Psoas muscle (tissue), 8 donors: Measurements from ENCODE around the gene QDPR. TPM values are rescaled to one million over a fixed set of nuclear protein-coding genes. Genes with fewer than 3 reads are reported as not detected.
"Not testable (repeated sequence)": the region's sequence is repeated elsewhere in the genome, so short reads cannot be mapped to it uniquely, and the experiment has no call there.

Experiments
- ATAC-seq, 4 donors: fragments of 200-7000 bp; cut with Tn5 transposase; one replicate each; pipeline ENCODE4 v1.9.1; 2020; ENCODE audit warnings: moderate library complexity in 3 of 4, mild to moderate bottlenecking in 2 of 4
- DNase-seq, 2 donors: peaks; one replicate each; pipeline ENCODE4 v3.0.0-alpha.2; 2020
- H3K27ac ChIP-seq: fragments of 200-600 bp; one replicate; pipeline ENCODE4 v1.8.0; 2022
- H3K27me3 ChIP-seq, 3 donors: fragments of 200-600 bp in 1 of 3; one replicate each; pipeline versions ENCODE4 v1.6.1 to v1.8.0; 2013 to 2022; ENCODE audit warnings: low read length in 2 of 3, mild to moderate bottlenecking in 2 of 3, moderate library complexity in 1 of 3; ENCODE audit not compliant: insufficient read depth in 3 of 3
- H3K36me3 ChIP-seq, 2 donors: fragments of 200-600 bp in 1 of 2; one replicate each; pipeline versions ENCODE4 v1.6.1 to v1.8.0; 2013 to 2022; ENCODE audit warnings: low read depth in 1 of 2, mild to moderate bottlenecking in 1 of 2, moderate library complexity in 1 of 2; ENCODE audit not compliant: insufficient read depth in 1 of 2
- H3K4me1 ChIP-seq: fragments of 200-600 bp; one replicate; pipeline ENCODE4 v1.8.0; 2022
- H3K4me3 ChIP-seq: fragments of 200-600 bp; one replicate; pipeline ENCODE4 v1.8.0; 2022; ENCODE audit warnings: mild to moderate bottlenecking
- H3K9me3 ChIP-seq: fragments of 200-600 bp; one replicate; pipeline ENCODE4 v1.8.0; 2022
- WGBS, 3 donors: extraction: QIAGEN DNeasy Blood & Tissue Kit; methylation state at CpG; one replicate each; pipeline versions ENCODE4 v1.1.6 to v1.1.7; 2013; 5-methylcytosine and 5-hydroxymethylcytosine counted together
- intact Hi-C, 2 donors: fragments of 100-400 bp; cut with DNase I; formaldehyde crosslinking; loops; one replicate each; pipeline versions ENCODE4 v1.11.0 to v1.14.2; 2022
- polyA plus RNA-seq, 3 donors: library from polyadenylated mRNA; stranded (reverse); fragments of 200-250 nt; gene quantifications; one replicate each; pipeline ENCODE4 v1.2.3, GENCODE V29; 2013
- total RNA-seq, 4 donors: library from RNA; stranded (reverse); fragmentation: NEBNext Ultra II Directional in 2 of 4; extraction: Animal tissue kit (Norgen Biotek cat#: 25700) in 2 of 4; gene quantifications; one replicate each; pipeline versions ENCODE4 v1.2.1 to v1.2.4, GENCODE V29; 2021 to 2023
- TF ChIP-seq, protein P1 (sequence below): fragments of 200-600 bp; IDR thresholded peaks from one replicate; pipeline ENCODE4 v1.8.0; 2022; ENCODE audit warnings: antibody characterized with exemption
- donor health status: healthy with polysubstance abuse.
- donor health status: DM: no; HTN: no; CAD: no; lungs with moderate emphysema.
- donor health status: Bipolar disorder and iron deficiency.
- donor health status: healthy.
- donor health status: DM: yes; HTN: yes; CAD: no.
- donor health status: DM: no; HTN: no; CAD: no.
- donor health status: DM: no; HTN: no; CAD: no.
- donor health status: DM: yes; HTN: yes; CAD: no.

QDPR gene
- total and polyA plus RNA-seq, 7 donors: 17.6 to 53.2 (median 39.2) TPM

GRCh38 chr4:17447056-17447455 is 64.8 kb downstream of the QDPR start:
- ATAC-seq: no peak
- TF ChIP-seq, protein P1, sequence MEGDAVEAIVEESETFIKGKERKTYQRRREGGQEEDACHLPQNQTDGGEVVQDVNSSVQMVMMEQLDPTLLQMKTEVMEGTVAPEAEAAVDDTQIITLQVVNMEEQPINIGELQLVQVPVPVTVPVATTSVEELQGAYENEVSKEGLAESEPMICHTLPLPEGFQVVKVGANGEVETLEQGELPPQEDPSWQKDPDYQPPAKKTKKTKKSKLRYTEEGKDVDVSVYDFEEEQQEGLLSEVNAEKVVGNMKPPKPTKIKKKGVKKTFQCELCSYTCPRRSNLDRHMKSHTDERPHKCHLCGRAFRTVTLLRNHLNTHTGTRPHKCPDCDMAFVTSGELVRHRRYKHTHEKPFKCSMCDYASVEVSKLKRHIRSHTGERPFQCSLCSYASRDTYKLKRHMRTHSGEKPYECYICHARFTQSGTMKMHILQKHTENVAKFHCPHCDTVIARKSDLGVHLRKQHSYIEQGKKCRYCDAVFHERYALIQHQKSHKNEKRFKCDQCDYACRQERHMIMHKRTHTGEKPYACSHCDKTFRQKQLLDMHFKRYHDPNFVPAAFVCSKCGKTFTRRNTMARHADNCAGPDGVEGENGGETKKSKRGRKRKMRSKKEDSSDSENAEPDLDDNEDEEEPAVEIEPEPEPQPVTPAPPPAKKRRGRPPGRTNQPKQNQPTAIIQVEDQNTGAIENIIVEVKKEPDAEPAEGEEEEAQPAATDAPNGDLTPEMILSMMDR: no peak
- DNase-seq: no peak
- no peaks in the 10 kb centered on the region for H3K9me3 ChIP-seq
- no peak overlapping the region for H3K4me3 ChIP-seq
- H3K27me3 ChIP-seq: no peaks in the 10 kb centered on the region
- H3K27ac ChIP-seq: no peak overlapping the region
- intact Hi-C loops: loop anchor here in 1 of 2 donors (5.0 kb wide), 1 partner anchor 100 kb away; no protein-coding TSS in a partner anchor
- no peaks in the 10 kb centered on the region for H3K36me3 ChIP-seq
- H3K4me1 ChIP-seq: no peaks in the 10 kb centered on the region
- 66 to 76% (median 66%) methylated on average over 5 of the region's 5 CpGs for WGBS, 3 donors

DNA sequence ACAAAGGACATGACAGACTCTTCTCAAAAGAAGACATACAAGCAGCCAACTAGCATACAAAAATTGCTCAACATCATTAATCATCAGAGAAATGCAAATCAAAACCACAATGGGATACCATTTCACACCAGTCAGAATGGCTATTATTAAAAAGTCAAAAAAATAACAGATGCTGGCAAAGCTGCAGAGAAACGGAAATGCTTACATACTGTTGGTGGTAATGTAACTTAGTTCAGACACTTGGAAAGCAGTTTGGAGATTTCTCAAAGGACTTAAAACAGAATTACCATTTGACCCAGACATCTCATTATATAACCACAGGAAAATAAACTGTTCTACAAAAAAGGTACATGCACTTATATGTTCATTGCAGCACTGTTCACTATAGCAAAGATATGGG is 69.4 kb downstream of the QDPR start:
- intact Hi-C loops, H3K27me3 ChIP-seq, H3K4me1 ChIP-seq, H3K27ac ChIP-seq, DNase-seq, H3K36me3 ChIP-seq, ATAC-seq, H3K4me3 ChIP-seq, H3K9me3 ChIP-seq: not testable (repeated sequence)
- 57 to 59% (median 58%) methylated on average over 1 of the region's 1 CpG for WGBS, 3 donors

DNA sequence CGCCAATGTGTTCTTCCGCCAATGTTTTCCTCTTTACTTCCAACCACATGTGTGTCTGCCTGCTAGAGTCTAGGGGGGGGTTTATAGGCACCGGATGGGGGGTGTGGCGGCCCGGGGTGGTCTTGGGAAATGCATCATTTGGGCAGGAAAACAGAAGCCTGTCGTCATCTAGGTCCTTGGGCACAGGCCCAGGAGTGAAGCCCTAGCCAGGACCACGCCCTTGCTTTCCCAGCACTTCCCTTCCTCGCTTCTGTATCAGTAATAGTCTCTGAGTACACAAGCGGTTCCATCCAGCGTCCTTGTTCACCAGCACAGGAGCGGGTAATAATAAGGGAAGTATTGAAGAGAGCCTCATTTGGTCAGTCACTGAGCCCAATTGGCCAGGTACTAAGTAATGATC is 74.5 kb downstream of the QDPR start:
- 76 to 79% (median 77%) methylated on average over 11 of the region's 11 CpGs for WGBS, 3 donors
- intact Hi-C loops: no loop called here
- no peaks in the 10 kb centered on the region for H3K4me1 ChIP-seq
- no peaks in the 10 kb centered on the region for H3K27me3 ChIP-seq
- DNase-seq (peak in 1 of 2 donors; percentile 50), ATAC-seq (peak in 1 of 4 donors; percentile 33)
- H3K9me3 ChIP-seq: peaks cover 7% of the 10 kb centered on the region
- no peak overlapping the region for H3K4me3 ChIP-seq
- H3K36me3 ChIP-seq: no peaks in the 10 kb centered on the region
- TF ChIP-seq, protein P1: no peak
- H3K27ac ChIP-seq: no peak overlapping the region

GRCh38 chr4:17436750-17437090 is 75.2 kb downstream of the QDPR start:
- 96 to 98% (median 96%) methylated on average over 27 to 28 of the region's 28 CpGs for WGBS, 3 donors
- no peak overlapping the region for H3K4me3 ChIP-seq
- H3K4me1 ChIP-seq: no peaks in the 10 kb centered on the region
- H3K36me3 ChIP-seq: no peaks in the 10 kb centered on the region
- no peaks in the 10 kb centered on the region for H3K27me3 ChIP-seq
- intact Hi-C loops: no loop called here
- DNase-seq: no peak
- ATAC-seq: no peak
- H3K9me3 ChIP-seq: peaks cover 5% of the 10 kb centered on the region
- no peak overlapping the region for H3K27ac ChIP-seq
- TF ChIP-seq, protein P1: no peak

Other genes with a start within 250 kb of the QDPR start
- gene CLRN2, start 3.1 kb upstream of the QDPR start, total RNA-seq: not detected
- not detected for gene CLRN2, start 3.1 kb upstream of the QDPR start, polyA plus RNA-seq
- gene LAP3, start 65.1 kb upstream of the QDPR start, total RNA-seq: 10 to 100 TPM; 52.0 to 81.3 (median 66.2) TPM
- gene LAP3, start 65.1 kb upstream of the QDPR start, polyA plus RNA-seq: 10 to 100 TPM; 44.6 to 82.4 (median 53.2) TPM
- 10 to 100 TPM; 27.2 to 58.3 (median 44.0) TPM for gene MED28, start 102.6 kb upstream of the QDPR start, total RNA-seq
- 10 to 100 TPM; 30.7 to 51.5 (median 33.0) TPM for gene MED28, start 102.6 kb upstream of the QDPR start, polyA plus RNA-seq